Cardiac fibroblast (primary cell): ENCODE data around the gene AREL1.

ENCODE experiments used
- DNase-seq, 2 donors: peaks; one replicate each; pipeline versions ENCODE4 v3.0.0 to v3.0.0-alpha.2; 2010; ENCODE audit warnings: low read depth in 2 of 2
- H3K4me3 ChIP-seq, 2 donors: replicated peaks in 1 of 2; 1 replicate in 1 of 2; 2 replicates in 1 of 2; pipeline ENCODE4 v1.5.1; 2011; ENCODE audit warnings: low read depth in 2 of 2, low read length in 2 of 2, mild to moderate bottlenecking in 2 of 2, moderate library complexity in 1 of 2
- TF ChIP-seq, protein P1 (sequence below): IDR thresholded peaks from one replicate; pipeline ENCODE4 v1.5.1; 2011; ENCODE audit warnings: low read depth, mild to moderate bottlenecking, low read length, inconsistent platforms

AREL1 gene

DNA sequence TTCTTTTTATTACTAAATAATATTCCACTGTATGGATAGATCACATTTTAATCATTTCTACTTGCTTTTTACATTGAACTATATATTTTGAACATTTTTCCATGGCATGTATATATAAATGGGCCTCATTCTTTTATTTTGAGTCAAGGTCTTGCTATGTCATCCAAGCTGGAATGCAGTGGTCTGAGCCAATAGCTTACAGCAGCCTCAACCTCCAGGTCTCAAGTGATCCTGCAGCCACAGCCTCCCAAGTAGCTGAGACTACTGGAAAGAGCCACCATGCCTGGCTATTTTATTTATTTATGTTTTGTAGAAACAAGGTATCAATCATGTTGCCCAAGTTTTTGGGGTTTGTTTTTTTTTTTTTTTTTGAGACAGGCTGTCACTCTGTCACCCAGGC, 7.6 kb upstream of the AREL1 start:
- TF ChIP-seq, protein P1, sequence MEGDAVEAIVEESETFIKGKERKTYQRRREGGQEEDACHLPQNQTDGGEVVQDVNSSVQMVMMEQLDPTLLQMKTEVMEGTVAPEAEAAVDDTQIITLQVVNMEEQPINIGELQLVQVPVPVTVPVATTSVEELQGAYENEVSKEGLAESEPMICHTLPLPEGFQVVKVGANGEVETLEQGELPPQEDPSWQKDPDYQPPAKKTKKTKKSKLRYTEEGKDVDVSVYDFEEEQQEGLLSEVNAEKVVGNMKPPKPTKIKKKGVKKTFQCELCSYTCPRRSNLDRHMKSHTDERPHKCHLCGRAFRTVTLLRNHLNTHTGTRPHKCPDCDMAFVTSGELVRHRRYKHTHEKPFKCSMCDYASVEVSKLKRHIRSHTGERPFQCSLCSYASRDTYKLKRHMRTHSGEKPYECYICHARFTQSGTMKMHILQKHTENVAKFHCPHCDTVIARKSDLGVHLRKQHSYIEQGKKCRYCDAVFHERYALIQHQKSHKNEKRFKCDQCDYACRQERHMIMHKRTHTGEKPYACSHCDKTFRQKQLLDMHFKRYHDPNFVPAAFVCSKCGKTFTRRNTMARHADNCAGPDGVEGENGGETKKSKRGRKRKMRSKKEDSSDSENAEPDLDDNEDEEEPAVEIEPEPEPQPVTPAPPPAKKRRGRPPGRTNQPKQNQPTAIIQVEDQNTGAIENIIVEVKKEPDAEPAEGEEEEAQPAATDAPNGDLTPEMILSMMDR = no peak
- H3K4me3 ChIP-seq = no peak overlapping the region
- DNase-seq = peak; percentile 15 to 49

DNA sequence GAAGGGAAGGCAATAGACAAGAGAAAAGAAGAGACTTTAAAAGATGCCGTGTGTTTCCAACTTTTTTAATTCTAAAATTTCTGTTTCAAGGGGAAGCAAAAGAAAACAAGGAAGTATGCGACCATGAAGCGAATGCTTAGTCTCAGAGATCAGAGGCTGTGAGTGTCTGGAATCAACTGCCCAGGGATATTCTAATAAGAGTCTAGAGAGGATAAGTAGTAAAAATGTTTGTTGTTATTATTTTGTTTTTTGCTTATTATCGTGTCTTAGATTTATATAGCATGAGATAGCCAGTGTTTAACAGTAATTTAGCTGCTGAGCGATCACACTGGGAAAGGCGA, 485 bp upstream of the AREL1 start:
- peak overlapping the region; percentile 81 to 91 for H3K4me3 ChIP-seq
- no peak for DNase-seq
- TF ChIP-seq, protein P1 = no peak

DNA sequence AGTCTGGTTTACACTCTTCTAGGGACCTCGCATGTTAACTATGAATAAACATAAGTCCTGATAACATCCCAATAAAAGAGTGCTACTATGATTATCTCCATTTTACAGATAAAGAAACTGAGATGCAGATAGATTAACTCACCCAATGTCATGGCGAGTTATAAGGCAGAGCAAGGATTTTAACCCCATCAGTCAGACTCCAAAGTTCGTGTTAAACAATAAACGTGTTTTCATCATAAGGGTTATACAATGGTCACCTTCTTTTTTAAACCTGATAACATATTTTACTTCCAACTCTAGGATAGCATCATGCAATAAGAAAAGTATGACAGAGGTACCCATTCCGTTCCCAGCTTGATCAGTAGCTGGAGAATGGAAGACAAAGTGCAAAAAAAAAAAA, 1.2 kb downstream of the AREL1 start:
- TF ChIP-seq, protein P1 = no peak
- DNase-seq = no peak
- H3K4me3 ChIP-seq = peak overlapping the region in 1 of 2 donors; percentile 91

DNA sequence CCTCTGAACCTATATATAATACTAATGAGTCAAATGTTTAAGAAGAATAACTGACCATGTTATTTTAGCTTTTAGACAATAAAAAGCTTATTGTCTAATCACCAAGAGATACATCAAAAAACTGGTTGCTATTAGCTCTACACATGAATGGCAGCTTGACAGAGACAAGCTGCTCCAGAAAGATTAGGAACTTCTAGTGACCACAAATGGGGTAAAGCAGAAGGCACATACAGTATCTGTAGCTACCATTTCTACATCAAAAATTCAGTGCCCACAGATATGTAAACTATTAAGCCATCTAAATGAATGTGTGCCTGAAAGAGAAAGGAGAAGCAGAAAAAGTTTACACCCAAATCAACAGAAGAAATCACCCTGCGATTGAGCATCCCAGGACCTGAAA, 2.4 kb downstream of the AREL1 start:
- no peak for DNase-seq
- TF ChIP-seq, protein P1 = no peak

DNA sequence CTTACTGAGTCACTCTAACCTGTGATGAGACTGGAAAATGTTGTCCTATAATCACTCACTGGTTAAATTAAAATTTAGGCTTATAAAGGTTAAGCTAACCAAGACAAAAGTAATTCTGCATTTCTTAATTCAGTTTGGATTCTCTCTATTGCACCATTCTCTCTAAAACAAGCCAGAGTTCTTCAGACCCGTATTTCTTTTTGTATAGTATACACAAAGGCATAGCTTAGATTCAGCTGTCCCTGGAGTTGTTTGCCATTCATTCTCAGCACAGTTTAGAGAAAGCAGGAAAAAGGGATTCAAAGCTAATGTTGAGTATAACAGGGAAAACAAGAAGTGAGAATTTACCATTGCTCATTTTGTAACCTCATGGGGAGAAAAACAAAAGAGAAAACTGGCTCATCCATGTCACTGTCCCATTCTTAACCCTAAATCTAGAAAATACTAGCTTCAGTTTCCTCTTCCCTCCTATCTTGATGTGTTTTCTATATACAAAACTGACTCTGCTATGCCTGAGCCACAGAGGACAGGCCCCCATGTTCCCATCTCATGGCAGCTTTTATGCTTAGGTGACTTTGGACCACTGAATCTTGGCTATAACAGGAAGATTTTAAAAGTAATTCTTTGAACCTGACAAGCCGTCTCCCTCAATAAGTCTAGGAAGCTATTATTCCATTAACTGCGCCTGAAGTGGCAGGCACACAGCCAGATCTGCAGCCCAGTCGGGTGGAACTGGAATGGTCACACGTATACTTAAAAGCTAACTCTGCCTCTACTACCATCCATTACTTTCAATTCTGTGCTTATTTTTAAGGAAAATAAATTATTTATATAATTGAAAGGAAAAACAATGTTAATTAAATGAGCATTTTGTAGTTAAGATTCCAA, 7.0 kb downstream of the AREL1 start:
- no peak overlapping the region for H3K4me3 ChIP-seq
- DNase-seq = no peak

More for the DNA sequence above, 2.4 kb downstream of the AREL1 start:
- no peak overlapping the region for H3K4me3 ChIP-seq

DNA sequence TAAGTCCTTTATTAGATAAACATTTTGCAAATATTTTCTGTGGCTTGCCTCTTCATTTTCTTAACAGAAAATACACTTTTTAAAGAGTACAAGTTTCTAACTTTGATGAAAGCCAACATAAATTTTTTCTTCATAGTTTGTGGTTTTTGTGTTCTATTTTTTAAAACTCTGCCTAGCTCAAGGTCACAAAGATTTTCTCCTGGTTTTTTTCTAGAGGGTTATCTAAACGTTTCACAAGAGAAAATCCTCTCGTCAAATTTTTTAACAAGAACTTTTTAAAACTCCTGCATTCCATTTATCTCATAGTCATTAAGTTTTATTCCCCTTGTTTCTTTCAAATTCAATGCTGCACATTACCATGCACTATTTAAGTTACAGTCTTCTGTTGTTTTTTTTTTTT, 8.2 kb downstream of the AREL1 start:
- TF ChIP-seq, protein P1 = no peak
- no peak for DNase-seq
- H3K4me3 ChIP-seq = no peak overlapping the region

More for the DNA sequence above, 7.0 kb downstream of the AREL1 start:
- TF ChIP-seq, protein P1 = no peak
